K562 (cell line): Measurements from ENCODE around the gene CRAT. TPM values are rescaled to one million over a fixed set of nuclear protein-coding genes. Genes with fewer than 3 reads are reported as not detected.
A peak's percentile ranks its signal among the peaks of the same experiment; 100 is the strongest.

Source experiments
- ARID3B ChIP-seq: fragments of 250-450 bp; sonication (Bioruptor Pico); IDR thresholded peaks from 2 replicates; pipeline ENCODE4 v1.4.0; 2020; ENCODE audit warnings: borderline replicate concordance
- BRF1 ChIP-seq: IDR thresholded peaks from 3 replicates; pipeline ENCODE4 v1.6.1; 2011; ENCODE audit warnings: borderline replicate concordance, mild to moderate bottlenecking; ENCODE audit not compliant: insufficient read length; ENCODE audit errors: extremely low read depth
- CXXC5 ChIP-seq: fragments of 250-450 bp; sonication (Bioruptor Pico); IDR thresholded peaks from 2 replicates; pipeline ENCODE4 v1.8.0; 2022; ENCODE audit warnings: inconsistent platforms, mild to moderate bottlenecking, moderate library complexity
- ETS1 ChIP-seq: conservative IDR thresholded peaks from 2 replicates; pipeline ENCODE4 v1.6.1; 2011; ENCODE audit warnings: low read depth, mild to moderate bottlenecking, low read length; ENCODE audit not compliant: control insufficient read depth
- JUN ChIP-seq, 2 experiments: sonication (generic) in 1 of 2; formaldehyde crosslinking in 1 of 2; IDR thresholded peaks; 2 replicates each; pipeline versions ENCODE4 v1.6.1 to v1.8.0; 2012 to 2022; ENCODE audit warnings: borderline replicate concordance in 2 of 2, mild to moderate bottlenecking in 2 of 2, improper control_type of control experiment in 1 of 2, low read depth in 1 of 2, low read length in 1 of 2, missing genetic modification reagents in 1 of 2
- KAT8 ChIP-seq: fragments of 450-650 bp; IDR thresholded peaks from 2 replicates; pipeline ENCODE4 v1.6.1; 2016; ENCODE audit warnings: low read depth, mild to moderate bottlenecking
- MEF2A ChIP-seq: IDR thresholded peaks from 2 replicates; pipeline ENCODE4 v1.6.1; 2011; ENCODE audit warnings: low read depth, mild to moderate bottlenecking, low read length, moderate library complexity; ENCODE audit not compliant: control insufficient read depth
- NKRF ChIP-seq: fragments of 450-650 bp; IDR thresholded peaks from 2 replicates; pipeline ENCODE4 v1.6.1; 2016; ENCODE audit warnings: borderline replicate concordance
- RFX5 ChIP-seq: IDR thresholded peaks from 2 replicates; pipeline ENCODE4 v1.6.1; 2011; ENCODE audit warnings: low read depth, mild to moderate bottlenecking, improper control_type of control experiment, low read length
- SMARCA5 ChIP-seq: fragments of 450-650 bp; IDR thresholded peaks from 2 replicates; pipeline ENCODE4 v1.6.1; 2016
- STAT6 ChIP-seq: sonication (generic); formaldehyde crosslinking; IDR thresholded peaks from 2 replicates; pipeline ENCODE4 v1.8.1; 2023; ENCODE audit warnings: mild to moderate bottlenecking, missing genetic modification reagents
- ZNF124 ChIP-seq: sonication (generic); formaldehyde crosslinking; IDR thresholded peaks from 2 replicates; pipeline ENCODE4 v1.8.1; 2022; ENCODE audit warnings: missing genetic modification reagents
- ZNF280B ChIP-seq: fragments of 250-450 bp; sonication (Bioruptor Pico); IDR thresholded peaks from 2 replicates; pipeline ENCODE4 v1.5.1; 2021; ENCODE audit warnings: mild to moderate bottlenecking
- ZNF445 ChIP-seq: fragments of 250-450 bp; sonication (Bioruptor Pico); IDR thresholded peaks from 2 replicates; pipeline ENCODE4 v1.4.0; 2020; ENCODE audit warnings: low read depth, mild to moderate bottlenecking, moderate library complexity
- polyA plus RNA-seq, 8 experiments: library from polyadenylated mRNA; depleted of rRNA in 4 of 8; stranded (reverse) in 5 of 8; unstranded in 3 of 8; fragments of >200 nt; fragmentation: Nextera tagmentation in 2 of 8; fragmentation: Illumina TruSeq in 1 of 8; extraction: Ambion mirVana in 2 of 8; extraction: Trizol in 1 of 8; gene quantifications; 2 replicates each; pipeline versions ENCODE4 v1.2.1 to v1.2.3, GENCODE V29; 2011 to 2014; ENCODE audit warnings: inconsistent platforms in 1 of 8, missing spikeins in 1 of 8
- total RNA-seq, 7 experiments: library from RNA; depleted of rRNA in 6 of 7; stranded (reverse); fragments of >200 nt in 6 of 7; fragmentation: Illumina TruSeq in 2 of 7; extraction: Trizol in 2 of 7; gene quantifications; 2 replicates each; pipeline versions ENCODE4 v1.2.1 to v1.2.3, GENCODE V29; 2011 to 2021; ENCODE audit warnings: low replicate concordance in 1 of 7

Gene CRAT
- total and polyA plus RNA-seq, 9 of the 15 experiments (the other 6 are each of a cell fraction or from before 2014, with no cell fraction given): 0.20 to 13.8 (median 5.4) TPM

- TF ChIP-seq ARID3B (CRISPR knock-in tag): no peak
- TF ChIP-seq SMARCA5: no peak
- TF ChIP-seq NKRF: no peak
- TF ChIP-seq KAT8: no peak
- TF ChIP-seq MEF2A: peak; percentile 17; the same call in 1 of the 2 replicates
- TF ChIP-seq CXXC5 (CRISPR knock-in tag): peak; percentile 100
- TF ChIP-seq ETS1: peak; percentile 98
- TF ChIP-seq ZNF124 (CRISPR knock-in tag): no peak
- TF ChIP-seq JUN (IDR thresholded peaks at IDR 0.05; ENCODE audit: borderline replicate concordance, low read depth, low read length): peak; percentile 74; the same call in 1 of the 2 replicates
- 0 out of 2 replicates have a peak, but pooled peaks have one; percentile 80 for TF ChIP-seq JUN (CRISPR knock-in tag; IDR thresholded peaks at IDR 0.05; ENCODE audit: borderline replicate concordance)
- TF ChIP-seq ZNF445: no peak; the same call in 1 of the 2 replicates
- TF ChIP-seq ZNF280B (CRISPR knock-in tag): no peak
- 0 out of 2 replicates have a peak, but pooled peaks have one; percentile 42 for TF ChIP-seq RFX5
- no peak for TF ChIP-seq BRF1
- no peak for TF ChIP-seq STAT6
These were observed 41.4 kb downstream of the CRAT start (continued) for GRCh38 chr9:129068990-129069861.
